GM10266 (cell line): Measurements from ENCODE around the gene ZC3H6.

Experiments used
- DNase-seq: peaks from one replicate; pipeline ENCODE4 v3.0.0; 2012; ENCODE audit errors: extremely low spot score
- TF ChIP-seq, protein P1 (sequence below): IDR thresholded peaks from 2 replicates; pipeline ENCODE4 v1.5.1; 2012; ENCODE audit warnings: mild to moderate bottlenecking, low read depth; ENCODE audit not compliant: control insufficient read depth, insufficient read depth; ENCODE audit errors: missing control alignments

The ZC3H6 gene

DNA sequence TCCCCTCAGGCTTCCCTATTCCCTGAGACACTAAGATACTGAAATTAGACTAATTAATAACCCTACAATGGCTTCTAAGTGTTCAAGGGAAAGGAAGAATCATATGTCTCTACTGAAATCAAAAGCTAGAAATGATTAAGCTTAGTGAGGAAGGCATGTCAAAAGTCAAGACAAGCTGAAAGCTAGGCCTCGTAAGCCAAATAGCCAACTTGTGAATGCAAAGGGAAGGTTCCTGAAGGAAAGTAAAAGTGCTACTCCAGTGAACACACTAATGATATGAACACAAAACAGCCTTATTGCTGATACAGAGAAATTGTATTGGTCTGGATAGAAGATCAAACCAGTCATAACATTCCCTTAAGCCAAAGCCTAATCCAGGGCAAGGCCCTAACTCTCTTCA is 30.5 kb upstream of the ZC3H6 start:
- no peak for DNase-seq
- TF ChIP-seq, protein P1, sequence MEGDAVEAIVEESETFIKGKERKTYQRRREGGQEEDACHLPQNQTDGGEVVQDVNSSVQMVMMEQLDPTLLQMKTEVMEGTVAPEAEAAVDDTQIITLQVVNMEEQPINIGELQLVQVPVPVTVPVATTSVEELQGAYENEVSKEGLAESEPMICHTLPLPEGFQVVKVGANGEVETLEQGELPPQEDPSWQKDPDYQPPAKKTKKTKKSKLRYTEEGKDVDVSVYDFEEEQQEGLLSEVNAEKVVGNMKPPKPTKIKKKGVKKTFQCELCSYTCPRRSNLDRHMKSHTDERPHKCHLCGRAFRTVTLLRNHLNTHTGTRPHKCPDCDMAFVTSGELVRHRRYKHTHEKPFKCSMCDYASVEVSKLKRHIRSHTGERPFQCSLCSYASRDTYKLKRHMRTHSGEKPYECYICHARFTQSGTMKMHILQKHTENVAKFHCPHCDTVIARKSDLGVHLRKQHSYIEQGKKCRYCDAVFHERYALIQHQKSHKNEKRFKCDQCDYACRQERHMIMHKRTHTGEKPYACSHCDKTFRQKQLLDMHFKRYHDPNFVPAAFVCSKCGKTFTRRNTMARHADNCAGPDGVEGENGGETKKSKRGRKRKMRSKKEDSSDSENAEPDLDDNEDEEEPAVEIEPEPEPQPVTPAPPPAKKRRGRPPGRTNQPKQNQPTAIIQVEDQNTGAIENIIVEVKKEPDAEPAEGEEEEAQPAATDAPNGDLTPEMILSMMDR = no peak

DNA sequence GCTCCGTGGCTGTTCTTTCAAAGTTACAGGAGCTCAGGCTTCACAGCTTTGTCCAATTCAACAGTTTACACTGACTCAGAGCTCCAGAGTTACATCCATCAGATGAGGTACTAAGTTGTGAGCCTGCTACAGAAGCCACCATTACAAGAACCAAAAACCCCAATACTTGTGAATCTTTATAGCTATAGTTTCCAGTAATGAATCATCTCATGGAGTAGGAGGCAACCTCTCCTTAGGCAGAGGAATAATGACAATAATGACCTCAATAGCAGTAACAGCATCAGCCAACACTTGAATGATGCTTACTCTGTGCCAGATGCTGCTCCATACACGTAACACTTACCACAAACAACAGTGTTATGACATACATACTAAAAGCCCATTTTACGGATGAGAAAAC is 24.1 kb upstream of the ZC3H6 start:
- no peak for DNase-seq
- TF ChIP-seq, protein P1 = no peak

DNA sequence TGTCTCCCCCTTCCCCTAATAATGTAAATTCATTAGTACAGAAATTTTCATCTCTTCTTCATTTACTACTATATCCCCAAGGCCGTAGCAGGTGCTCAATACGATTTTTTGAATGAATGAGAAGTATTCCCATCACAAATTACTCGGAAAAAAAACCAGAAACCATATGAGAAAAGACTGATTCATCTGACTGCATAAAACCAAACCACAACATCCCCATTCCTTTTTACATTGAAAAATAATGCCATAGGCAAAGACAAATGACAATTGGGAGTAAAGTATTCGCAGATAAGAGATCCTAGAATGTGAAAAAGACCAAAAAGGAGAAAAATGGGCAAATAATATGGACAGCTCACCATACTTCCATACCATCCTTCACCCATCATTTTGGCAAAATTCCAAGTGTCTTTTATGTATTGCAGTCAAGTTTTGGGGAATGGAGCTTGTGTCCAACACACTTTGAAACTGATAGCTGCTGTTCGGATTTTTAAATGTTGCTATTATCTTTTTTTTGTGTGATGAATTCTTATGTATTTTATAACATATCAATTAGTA is 22.1 kb upstream of the ZC3H6 start:
- DNase-seq = no peak
- TF ChIP-seq, protein P1 = no peak

DNA sequence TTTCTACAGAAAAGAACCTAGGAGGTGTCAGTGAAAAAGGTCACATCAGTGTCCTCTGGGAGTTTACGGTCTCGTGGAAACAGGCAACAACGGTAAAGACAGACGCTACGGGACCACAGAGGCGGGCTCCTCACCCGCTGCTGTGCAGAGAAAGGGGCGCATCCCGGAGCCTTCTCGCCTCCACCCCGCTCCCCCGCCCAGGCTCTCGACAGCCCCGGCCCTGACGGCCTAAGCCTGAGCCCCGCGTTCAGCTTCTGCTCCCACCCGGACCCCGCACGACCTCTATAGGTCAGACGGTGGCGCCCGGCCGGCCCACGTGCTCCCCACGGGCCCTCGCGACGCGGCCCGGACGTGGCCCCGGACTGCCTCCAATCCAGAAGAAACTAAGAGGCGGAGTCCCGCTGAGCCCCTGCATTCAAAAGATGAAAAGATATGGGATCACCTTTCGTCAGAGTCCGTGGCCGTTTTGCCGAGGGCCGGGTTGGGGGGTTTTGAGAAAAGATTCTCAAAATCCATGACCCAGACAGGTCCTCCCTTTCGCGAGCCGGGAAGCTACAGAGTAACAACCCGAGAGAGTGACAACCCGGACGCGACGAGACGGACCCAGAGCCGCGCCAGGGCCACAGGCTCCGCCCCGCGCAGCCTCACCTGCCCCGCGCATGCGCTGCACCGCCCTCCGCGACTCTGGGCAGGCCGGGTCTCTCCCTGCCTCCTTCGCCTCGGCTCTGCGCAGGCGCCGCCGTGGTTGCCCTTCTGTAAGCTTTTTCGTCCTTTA is 20.7 kb upstream of the ZC3H6 start, which contains the start of gene ZC3H8:
Gene ZC3H8, minus strand, starts transcription at position 577 of the 775 bp plus-strand sequence. Its CDS starts 61 bp downstream, at position 516.
- DNase-seq = peak; percentile 97
- TF ChIP-seq, protein P1 = peak; percentile 41

DNA sequence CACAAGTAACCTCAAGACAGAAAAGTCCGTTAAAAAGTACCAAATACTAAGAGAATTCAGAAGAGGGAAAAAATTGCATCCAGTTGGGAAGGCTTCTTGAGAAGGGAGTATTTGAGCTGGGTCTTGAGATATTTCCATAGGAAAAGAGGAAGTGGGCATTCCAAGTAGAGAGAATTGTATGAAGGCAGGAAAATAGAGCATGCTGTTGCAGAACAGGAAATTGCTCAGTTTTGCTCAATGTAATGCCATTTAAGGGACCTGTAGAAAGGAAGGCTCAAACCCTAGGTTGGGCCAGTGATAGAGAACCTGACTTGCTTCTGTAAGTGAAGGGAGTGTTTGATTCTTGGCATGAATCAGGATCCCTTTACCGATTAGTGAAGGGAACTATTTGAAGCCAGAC is 19.5 kb upstream of the ZC3H6 start:
- TF ChIP-seq, protein P1 = no peak
- DNase-seq = no peak

DNA sequence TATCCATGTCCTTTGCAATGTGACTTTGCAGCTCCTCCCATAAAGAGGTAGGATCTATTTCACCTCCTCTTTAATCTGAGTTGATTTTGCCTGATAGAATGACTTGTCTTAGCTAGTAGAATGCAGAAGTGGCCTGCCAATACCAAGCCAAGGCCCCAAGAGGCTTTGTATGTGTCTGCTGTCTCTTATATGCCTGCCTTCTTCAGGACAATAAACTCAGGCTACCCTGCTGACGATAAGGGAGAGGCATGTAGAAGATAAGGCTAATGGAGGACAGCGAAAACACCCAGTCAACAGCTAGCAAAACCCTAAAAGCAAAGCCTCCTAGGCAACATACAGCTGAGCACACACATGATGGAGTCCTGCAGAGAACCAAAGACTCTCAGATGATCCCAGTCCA is 18.7 kb upstream of the ZC3H6 start:
- TF ChIP-seq, protein P1 = no peak

DNA sequence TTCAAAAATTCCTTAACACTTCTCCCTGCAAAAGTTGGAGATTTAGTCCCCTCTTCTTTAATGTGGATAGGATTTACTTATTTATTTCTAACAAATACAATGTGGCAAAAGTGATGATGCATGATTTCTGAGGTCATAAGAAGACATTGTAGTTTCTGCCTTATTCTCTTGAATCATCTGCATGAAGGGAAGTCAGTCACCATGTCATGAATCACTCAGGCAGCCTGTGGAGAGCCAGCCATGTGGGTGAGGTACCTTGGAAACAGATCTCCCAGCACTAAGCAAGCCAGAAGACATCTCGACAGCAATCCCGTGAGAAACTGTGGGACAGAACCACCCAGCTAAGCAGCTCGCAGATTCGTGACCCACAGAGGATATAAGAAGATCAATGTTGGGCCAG is 17.8 kb upstream of the ZC3H6 start:
- TF ChIP-seq, protein P1 = no peak

More for the DNA sequence above, 18.7 kb upstream of the ZC3H6 start:
- DNase-seq = no peak

More for the DNA sequence above, 17.8 kb upstream of the ZC3H6 start:
- no peak for DNase-seq
